OCI-LY1 (cell line): Measurements from ENCODE around the gene AGER.

Experiments used
- CTCF ChIP-seq: fragments of 200-600 bp; sonication (generic), shearing (Covaris generic); IDR thresholded peaks from 2 replicates; pipeline ENCODE4 v1.5.1; 2017; ENCODE audit warnings: mild to moderate bottlenecking, antibody characterized with exemption, low read length, moderate library complexity, mixed read lengths
- EZH2 ChIP-seq: fragments of 200-600 bp; sonication (generic), shearing (Covaris generic); IDR thresholded peaks from 2 replicates; pipeline ENCODE4 v1.8.0; 2017; ENCODE audit warnings: borderline replicate concordance, mixed run types, mild to moderate bottlenecking, antibody characterized with exemption, low read length, moderate library complexity, mixed read lengths

DNA sequence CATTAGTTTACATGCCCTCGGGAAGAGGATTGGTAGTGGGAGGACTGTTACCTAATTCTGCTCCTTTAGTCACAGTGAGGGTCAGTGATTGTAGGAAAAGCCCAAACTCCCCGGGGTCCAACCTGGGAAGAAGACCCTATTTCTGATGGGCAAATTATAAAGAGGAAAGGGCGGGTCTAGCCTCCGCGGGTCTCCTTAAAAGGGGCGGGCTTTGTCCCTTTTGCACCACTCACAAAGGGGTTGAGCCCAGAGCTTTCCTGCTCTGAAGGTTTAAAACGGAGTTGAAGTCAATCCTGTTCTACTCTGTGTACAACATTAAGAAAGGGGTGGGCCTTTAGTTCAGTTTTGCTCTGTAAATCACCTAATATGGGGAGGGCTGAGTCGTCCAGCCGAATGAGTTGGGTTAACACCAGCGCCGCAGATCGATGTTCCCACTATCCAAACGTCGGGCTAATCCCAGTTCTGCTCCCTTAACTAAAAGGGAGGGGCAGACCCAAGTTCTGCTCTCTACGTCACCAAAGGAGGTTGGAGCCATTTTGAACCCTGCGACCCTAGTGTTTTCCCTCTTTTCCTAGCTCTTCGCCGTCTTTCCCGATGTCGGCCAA, 6.8 kb downstream of the AGER start:
- TF ChIP-seq CTCF (no peak), EZH2 (no peak)
